ENCODE results near the gene ASB10. TPM values are rescaled to one million over a fixed set of nuclear protein-coding genes. Genes with fewer than 3 reads are reported as not detected.

The ASB10 gene
- total and polyA plus RNA-seq, 2 of the 4 experiments (the other 2 are of a cell fraction): not detected

GRCh38 chr7:151161757-151162156 is 25.3 kb downstream of the ASB10 start:
- TF ChIP-seq BHLHE40 (IDR thresholded peaks at IDR 0.05; ENCODE audit: low read depth, low read length): no peak
- no peak for TF ChIP-seq RCOR1 (IDR thresholded peaks at IDR 0.05; ENCODE audit: insufficient replicate concordance, low read length)
- no peak for TF ChIP-seq CEBPB (IDR thresholded peaks at IDR 0.05; ENCODE audit: low read depth, low read length)
- TF ChIP-seq RFX5 (IDR thresholded peaks at IDR 0.05; ENCODE audit: low read depth, low read length): no peak
- no peak for TF ChIP-seq SMC3 (IDR thresholded peaks at IDR 0.05; ENCODE audit: low read depth, low read length)
- no peak for TF ChIP-seq ELK1 (IDR thresholded peaks at IDR 0.05; ENCODE audit: borderline replicate concordance, low read depth, low read length)
- no peak for TF ChIP-seq MXI1 (IDR thresholded peaks at IDR 0.05; ENCODE audit: borderline replicate concordance, low read depth, low read length)
- TF ChIP-seq CTCF (conservative IDR thresholded peaks at IDR 0.05; ENCODE audit: low read depth, low read length): no peak
- no peak for TF ChIP-seq CHD1 (IDR thresholded peaks at IDR 0.05; ENCODE audit: low read depth, low read length)
- TF ChIP-seq FOS (IDR thresholded peaks at IDR 0.05; ENCODE audit: low read depth, low read length): no peak
- no peak for TF ChIP-seq USF2 (IDR thresholded peaks at IDR 0.05; ENCODE audit: low read depth, low read length)
- no peak for TF ChIP-seq MAZ (IDR thresholded peaks at IDR 0.05; ENCODE audit: borderline replicate concordance, low read depth, low read length)
- no peak for TF ChIP-seq RAD21 (IDR thresholded peaks at IDR 0.05; ENCODE audit: low read length)
- no peak for TF ChIP-seq POLR2A (IDR thresholded peaks at IDR 0.05; ENCODE audit: low read depth, low read length)
- no peak for TF ChIP-seq NFE2L2 (IDR thresholded peaks at IDR 0.05; ENCODE audit: low read depth, low read length)
- no peak for TF ChIP-seq MAFK (IDR thresholded peaks at IDR 0.05; ENCODE audit: low read depth, low read length)
- ATAC-seq (ENCODE audit: low read depth): no peak
- H3K56ac ChIP-seq (ENCODE audit: extremely low read depth, insufficient read depth, low read length): no peak overlapping the region
- no peaks in the 10 kb centered on the region; the same call in 1 of the 2 replicates for H3K4me1 ChIP-seq (ENCODE audit: control insufficient read depth, insufficient read depth, low read length)
- H3K79me1 ChIP-seq (ENCODE audit: low read depth in 1 of 2, low read length in 2 of 2): no peaks in the 10 kb centered on the region
- in situ Hi-C loops (cut with MboI; ENCODE audit: low sequenced_read_pairs): no loop called here
- no peak overlapping the region for H3K4me2 ChIP-seq (ENCODE audit: low read depth, low read length)
- no peak overlapping the region for H4K91ac ChIP-seq (ENCODE audit: insufficient read depth, low read depth, low read length)
- H3K4me3 ChIP-seq (ENCODE audit: insufficient read depth, low read depth, low read length): no peak overlapping the region
- no TSS peak for BruUV-seq (replicated peaks)
- no peak overlapping the region for H2AK9ac ChIP-seq (replicated peaks; ENCODE audit: low read depth, low read length, poor library complexity)
- H3K23ac ChIP-seq (ENCODE audit: low read depth, low read length): no peak overlapping the region
- 80% methylated on average over 1 of the region's 1 CpG; no CpG with 5 or more reads in 1 of the 2 experiments for WGBS, 2 experiments (ENCODE audit: extremely low coverage in 2 of 2, insufficient read length in 1 of 2)
- CTCF ChIA-PET: no interaction called here
- H3K9me3 ChIP-seq (ENCODE audit: control insufficient read depth, insufficient read depth, low read length): peaks cover 2% of the 10 kb centered on the region; the same call in 1 of the 2 replicates
- no peak overlapping the region for H3K4ac ChIP-seq (ENCODE audit: low read depth, low read length)
- no peaks in the 10 kb centered on the region for H3K9me1 ChIP-seq (ENCODE audit: insufficient read depth, low read length)
- POLR2A ChIA-PET (ENCODE audit: unreplicated experiment): no interaction called here
- H3K27me3 ChIP-seq (ENCODE audit: control insufficient read depth, insufficient read depth, low read length): peaks cover 67% of the 10 kb centered on the region
- no peak for DNase-seq
- no peak overlapping the region for H4K8ac ChIP-seq (ENCODE audit: low read depth in 2 of 2, low read length in 2 of 2)
- H3K9ac ChIP-seq (ENCODE audit: low read depth, low read length): no peak overlapping the region
- no peak overlapping the region for H2BK15ac ChIP-seq (ENCODE audit: low read depth, low read length)
- H4K5ac ChIP-seq (ENCODE audit: low read depth, low read length): no peak overlapping the region
- H2AK5ac ChIP-seq (ENCODE audit: low read depth, low read length): no peak overlapping the region
- no peak overlapping the region for H2BK20ac ChIP-seq (ENCODE audit: low read depth, low read length)
- no peak overlapping the region for H2AFZ ChIP-seq (replicated peaks; ENCODE audit: low read length, poor library complexity)
- H2BK120ac ChIP-seq (ENCODE audit: low read depth, low read length): no peak overlapping the region
- H2BK5ac ChIP-seq (ENCODE audit: low read depth, low read length, poor library complexity, severe bottlenecking): no peak overlapping the region
- no peaks in the 10 kb centered on the region for H3K36me3 ChIP-seq (ENCODE audit: control insufficient read depth, insufficient read depth, low read length)
- dilution Hi-C loops (cut with HindIII; ENCODE audit: low sequenced_read_pairs, unreplicated experiment): no loop called here
- H3K18ac ChIP-seq (ENCODE audit: low read depth, low read length): no peak overlapping the region
- H3K27ac ChIP-seq (ENCODE audit: insufficient read depth, low read length): no peak overlapping the region
- intact Hi-C loops (cut with micrococcal nuclease): no loop called here
- no peaks in the 10 kb centered on the region for H4K20me1 ChIP-seq (ENCODE audit: insufficient read depth, low read length)
- H3K14ac ChIP-seq (replicated peaks; ENCODE audit: low read depth, low read length): no peak overlapping the region

Data from IMR-90 (cell line).